ENCODE data around the gene PIK3R4.

The PIK3R4 gene

DNA sequence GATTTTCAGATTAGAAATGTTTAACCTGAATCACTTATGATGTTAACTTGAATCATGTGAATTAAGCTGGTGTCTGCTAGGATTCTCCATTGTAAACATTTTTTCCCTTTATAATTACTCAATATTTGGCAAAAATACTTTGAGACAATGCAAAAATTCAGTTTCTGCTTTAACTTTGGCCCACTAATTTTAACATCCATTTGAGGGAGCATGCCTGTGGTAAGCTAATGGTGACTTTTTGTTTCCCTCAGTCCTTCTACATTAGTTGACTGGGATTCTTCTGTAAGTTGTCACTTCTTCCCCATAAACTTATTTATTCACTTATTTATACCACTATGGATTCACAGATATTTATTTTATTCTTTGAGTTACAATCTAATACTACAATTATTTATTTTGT, 59.3 kb downstream of the PIK3R4 start:
- no peak for FAIRE-seq

DNA sequence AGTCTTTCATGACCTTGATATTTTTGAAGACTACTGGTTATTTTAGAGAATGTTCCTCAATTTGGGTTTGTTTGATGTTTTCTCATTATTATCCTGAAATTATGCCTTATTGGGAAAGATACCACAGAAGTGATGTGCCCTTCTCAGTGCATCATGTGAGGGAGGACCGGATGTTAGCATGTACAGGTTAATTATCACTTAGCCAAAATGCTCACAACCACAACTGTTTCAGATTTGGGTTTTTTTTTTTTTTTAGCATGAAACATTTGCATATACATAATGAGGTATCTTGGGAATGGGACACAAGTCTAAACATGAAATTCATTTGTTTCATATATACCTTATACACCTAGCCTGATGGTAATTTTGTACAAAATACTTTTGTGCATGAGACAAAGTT, 59.8 kb downstream of the PIK3R4 start:
- no peak for FAIRE-seq

DNA sequence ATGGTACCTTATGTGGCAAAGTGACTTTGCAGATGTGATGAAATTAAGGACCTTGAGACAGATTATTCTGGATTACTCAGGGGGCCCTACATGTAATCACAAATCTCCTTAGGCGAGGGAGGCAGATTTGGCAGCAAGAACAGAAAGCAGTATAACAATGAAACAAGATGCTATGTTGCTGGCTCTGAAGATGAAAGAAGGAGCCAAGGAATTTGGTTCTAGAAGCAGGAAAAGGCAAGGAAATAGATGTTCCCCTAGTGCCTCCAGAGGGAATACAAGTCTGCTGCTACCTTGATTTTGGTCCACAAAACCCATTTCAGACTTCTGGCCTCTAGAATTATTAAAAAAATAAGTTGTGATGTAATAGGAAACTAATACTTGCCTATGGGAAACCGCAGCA, 64.5 kb downstream of the PIK3R4 start:
- FAIRE-seq, result no peak

DNA sequence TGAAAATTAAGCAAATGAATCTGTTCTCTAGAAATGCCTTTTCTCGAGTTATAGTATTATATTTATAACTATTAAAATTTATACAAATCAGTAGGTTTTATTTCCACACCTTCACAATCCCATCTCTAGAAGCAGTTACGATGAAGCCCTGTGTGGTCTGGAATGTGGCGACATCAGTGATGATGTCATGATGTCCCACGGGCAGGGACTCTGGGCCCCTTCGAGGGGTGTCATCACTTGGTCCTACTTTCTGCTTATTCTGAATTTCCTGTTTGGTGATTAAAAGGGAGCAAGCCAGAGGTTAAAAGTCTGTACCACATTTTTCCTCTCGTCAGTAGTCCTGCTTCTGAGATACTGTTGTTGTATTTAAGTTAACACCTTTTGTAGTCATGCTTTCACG, 67.4 kb downstream of the PIK3R4 start:
- FAIRE-seq, result no peak

DNA sequence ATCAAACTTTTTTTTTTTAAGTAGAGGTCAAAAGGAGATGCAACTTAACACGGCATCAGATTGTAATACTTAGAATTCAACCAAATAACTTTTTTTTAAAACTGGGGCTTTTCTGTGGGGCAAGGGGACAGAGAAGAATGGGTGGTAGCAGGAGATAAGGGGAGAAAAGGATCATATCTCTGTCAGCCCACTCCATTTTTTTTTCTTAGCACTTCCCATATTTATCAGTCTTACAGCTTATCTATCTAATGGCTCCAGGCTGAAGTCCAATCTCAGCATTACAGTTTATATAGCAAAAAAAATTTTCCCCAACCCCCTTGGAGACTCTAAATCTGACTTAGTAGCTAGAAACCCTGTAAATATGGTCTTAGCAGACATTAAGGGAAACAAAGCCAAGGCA, 69.3 kb downstream of the PIK3R4 start:
- FAIRE-seq, result no peak

DNA sequence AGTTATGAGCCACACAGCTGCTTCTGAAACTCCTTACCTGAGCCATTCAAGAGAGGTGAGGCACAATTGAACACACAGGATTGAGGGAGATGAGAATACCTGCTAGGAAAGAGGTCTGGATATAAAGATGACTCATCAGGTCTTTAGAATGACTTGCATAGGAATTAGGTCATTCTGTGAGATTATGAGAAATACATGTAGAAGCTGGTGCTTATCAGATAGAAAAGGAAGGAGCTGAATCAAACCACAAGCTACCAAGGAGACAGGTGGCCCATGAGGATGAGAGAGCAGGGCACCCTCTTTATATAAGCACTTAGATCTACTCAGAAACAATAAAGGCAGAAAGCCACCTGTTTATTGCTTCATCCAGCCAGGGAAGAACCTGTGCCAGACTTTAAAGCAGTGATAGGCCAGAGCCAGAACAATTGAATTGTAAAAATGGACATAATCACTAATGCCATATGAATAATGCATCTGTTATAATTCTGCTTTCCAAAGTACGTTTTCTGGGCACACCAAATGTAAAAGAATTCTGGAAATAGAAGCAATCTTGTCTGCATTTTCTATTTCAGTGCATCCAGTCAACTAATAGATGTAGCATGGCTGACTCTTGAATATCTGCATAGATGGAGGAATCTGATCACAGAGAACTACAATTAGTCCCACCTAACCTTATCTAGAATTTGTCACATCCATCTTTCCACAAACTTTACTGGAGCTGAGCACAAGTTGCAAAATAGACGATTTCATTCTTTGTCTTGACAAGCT, 74.9 kb downstream of the PIK3R4 start:
- no peak for FAIRE-seq

DNA sequence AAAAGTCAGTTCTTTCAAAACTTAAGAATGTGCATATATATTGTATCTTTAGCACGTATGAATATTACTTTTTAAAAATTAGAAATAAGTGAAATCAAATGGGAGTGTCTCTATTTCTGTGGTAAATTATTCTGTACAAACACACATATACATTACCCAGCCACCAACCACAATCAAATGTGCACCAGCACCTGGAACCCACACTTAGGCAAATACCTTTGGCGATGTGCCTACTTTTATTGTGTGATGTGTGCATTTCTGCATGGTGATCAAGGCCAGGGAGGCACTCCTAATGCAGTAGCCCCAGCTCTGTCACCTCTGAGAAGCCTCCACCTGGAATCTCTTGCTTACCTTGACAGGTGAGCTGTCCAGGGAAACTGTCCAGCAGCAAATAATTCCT, 76.9 kb downstream of the PIK3R4 start:
- FAIRE-seq, result no peak

DNA sequence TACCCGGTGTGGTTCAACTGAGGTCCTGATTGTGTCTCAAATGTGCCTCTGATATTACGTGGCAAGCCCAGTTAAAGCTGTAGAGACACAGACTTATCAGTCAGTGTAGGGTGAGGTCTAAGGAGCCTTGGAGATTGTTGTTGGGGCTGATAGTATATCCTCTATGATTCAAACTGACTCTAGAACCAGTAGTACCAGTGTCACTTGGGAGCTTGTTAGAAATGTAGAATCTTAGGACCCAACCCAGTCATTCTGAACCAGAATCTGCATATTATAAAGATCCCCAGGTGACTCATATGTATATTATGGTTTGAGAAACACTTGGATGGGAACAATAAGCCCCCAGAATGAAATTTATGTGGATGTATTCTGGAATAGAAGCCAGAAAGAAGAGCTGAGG, 83.5 kb downstream of the PIK3R4 start:
- FAIRE-seq, result no peak

DNA sequence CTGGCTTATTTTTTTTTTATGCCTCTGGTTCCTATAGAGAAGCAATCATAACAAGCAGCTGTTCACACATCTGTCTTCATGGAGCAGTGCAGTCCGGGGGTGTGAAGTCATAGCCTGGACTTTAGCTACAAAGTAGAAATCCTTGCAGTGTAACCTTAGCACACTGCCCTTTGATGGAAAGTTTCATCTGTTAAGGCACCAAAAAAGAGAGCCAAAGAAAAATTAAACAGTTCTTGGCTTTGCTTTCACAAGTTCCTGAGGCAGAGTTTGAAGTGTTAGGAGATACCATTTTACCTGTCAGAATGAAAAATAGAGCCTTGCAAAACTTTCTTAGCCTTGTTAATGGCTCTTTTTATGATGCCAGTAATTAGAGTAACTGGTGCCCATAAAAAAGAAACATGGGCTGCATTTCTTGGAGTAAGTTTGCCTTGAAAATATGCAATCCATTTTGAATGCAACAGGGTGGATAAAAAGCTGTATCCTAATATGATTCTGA, 84.1 kb downstream of the PIK3R4 start:
- no peak for FAIRE-seq

DNA sequence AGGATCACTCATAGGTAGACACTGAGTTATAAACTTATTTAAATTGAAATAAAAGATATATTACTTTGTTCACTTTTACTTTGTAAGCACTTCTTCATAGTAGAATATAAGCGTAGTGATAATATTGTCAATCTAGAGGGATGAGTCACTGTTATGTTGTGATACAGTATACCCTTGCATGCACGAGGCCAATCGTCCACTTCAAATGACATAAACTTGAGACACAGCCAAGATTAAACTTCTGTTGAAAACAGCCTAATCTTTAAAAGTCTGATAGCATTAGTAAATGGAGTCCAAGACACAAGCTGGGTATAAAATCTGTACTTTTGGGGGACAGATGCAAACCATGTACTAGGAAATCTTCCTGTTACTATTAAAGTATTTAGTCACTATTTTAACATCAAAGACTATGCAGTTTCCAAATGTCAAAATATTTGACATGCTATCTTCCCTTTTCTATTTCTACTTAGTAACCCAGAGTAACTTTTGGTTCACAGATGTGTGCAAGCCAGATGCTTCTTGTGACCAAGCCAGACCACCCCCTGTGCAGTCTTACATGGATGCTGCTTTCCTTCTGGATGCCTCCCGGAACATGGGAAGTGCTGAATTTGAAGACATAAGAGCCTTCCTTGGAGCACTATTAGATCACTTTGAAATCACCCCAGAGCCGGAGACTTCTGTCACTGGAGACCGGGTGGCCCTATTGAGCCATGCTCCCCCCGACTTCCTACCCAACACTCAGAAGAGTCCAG, 85.3 kb downstream of the PIK3R4 start:
- FAIRE-seq, result no peak

DNA sequence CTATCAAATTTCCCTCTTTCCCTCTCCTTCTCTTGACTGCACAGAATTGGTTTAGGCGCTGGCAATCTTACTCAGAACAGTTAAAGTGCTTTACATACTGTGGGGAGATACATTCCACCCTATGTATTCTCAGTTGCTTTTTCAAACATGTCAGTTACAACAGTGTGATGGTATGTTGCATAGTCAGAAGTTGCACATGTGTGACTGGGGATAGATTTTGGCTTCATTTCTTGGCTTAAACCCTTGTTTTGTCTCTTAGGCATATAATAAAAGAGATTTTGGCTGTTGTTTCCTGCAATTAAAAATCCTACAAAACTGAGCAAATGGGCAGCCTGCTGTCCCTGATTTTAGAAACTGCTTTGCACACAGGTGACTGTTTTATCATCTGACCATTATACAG, 86.7 kb downstream of the PIK3R4 start:
- no peak for FAIRE-seq

DNA sequence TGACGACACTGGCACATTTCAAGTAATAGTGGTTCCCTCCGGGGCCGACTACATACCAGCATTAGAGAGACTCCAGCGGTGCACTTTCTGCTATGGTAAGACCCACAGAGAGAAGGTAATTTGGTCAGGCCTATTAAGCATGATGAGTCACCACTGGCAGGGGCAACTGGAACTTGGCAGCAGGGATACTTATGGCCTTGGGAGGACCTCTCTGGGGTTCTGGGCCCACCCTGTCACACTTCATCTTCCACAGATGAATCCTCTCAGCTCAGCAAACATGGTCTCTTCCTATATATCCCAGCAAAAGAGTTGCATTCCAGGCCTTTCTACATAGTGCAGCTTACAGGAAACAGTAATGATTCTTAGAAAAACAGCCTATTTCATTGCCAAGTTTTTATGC, 88.0 kb downstream of the PIK3R4 start:
- FAIRE-seq, result no peak

DNA sequence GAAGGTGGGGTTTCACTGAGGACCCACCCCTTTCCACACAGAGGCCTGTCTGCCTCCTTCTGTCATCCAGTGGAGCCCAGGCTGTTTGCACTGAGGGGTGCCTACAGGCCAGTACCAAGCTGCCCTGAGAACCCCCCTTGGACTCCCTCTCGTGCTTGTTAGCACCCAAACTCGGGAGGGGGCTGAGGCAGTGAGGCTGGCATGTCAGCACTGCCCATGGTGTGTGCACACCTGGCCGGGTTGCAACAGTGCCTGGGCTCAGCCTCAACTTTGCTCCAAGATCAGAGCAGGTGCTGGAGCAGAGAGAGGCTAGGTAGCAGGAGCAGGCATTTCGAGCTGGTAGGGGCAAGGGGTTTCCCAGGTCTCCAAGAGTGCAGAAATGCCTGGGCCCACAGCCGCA, 90.0 kb downstream of the PIK3R4 start:
- no peak for FAIRE-seq

DNA sequence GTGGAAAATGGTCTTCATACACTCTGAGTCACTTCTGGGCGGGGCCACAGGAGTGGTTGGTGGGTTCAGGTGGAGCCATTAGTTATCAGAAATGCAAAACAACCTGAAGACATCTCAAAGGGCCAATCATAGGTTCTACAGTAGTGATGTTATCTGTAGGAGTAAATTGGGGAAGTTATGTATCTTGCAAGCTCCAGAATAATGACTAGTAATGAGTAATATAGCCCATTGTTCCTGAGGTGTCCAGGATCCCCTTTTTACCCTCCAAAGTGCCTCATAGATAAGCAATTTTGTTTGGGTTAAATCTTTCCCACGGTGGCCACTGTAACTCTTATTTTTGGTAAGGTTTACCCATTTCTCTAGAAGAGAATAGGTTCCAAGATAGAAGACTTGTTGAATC, 91.7 kb downstream of the PIK3R4 start:
- no peak for FAIRE-seq

DNA sequence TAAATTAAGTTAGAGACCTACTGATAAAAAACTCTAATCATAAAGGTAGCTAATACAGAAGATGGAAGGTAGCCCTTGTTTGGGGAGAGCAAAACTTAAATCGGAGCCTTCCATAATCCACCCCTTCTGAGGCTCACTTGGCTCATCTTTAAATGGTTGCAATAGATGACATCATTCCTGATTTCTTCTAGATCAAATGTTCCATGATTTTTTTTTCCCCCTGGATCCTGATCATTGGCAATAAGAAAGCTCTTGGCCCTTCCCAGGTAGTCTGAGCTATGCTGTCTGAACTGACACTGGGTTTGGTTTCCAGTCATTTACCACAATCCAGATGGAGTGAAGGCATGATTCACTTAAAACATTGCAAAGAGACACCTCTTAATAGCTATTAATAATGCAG, 92.5 kb downstream of the PIK3R4 start:
- no peak for FAIRE-seq

DNA sequence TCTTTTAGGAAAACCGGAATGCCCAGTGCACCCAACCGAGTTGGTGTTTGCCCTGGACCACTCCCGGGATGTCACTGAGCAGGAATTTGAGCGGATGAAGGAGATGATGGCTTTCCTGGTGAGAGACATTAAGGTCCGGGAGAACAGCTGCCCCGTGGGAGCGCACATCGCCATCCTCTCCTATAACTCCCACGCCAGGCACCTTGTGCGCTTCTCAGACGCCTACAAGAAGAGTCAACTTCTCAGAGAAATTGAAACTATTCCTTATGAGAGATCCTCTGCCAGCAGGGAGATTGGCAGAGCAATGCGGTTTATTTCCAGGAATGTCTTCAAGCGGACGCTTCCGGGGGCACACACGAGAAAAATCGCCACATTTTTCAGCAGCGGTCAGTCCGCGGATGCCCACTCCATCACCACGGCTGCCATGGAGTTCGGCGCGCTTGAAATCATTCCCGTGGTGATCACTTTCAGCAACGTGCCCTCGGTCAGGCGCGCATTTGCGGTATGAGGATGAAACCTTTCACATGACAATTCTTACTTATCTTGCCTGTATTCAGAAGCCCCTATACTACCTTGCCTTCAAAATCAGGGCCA, 97.5 kb downstream of the PIK3R4 start:
- no peak for FAIRE-seq

DNA sequence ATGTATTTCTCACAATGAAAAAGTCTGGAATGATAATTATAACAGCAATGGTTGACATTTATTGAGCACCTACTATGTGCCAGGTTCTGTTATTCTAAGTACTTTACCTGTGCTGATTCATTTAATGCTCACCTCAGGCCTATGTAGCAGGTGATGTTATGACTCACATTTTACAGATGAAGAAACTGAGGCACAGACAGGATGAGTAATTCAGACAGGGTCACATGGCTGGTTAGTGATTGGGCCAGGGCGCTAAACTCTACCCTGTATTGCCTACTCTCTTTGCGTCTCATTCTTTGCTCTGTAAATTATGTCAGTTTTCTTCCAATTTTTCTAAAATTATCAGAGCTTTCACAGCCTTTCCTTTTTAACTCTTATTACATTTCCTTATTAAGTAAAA, 98.3 kb downstream of the PIK3R4 start:
- FAIRE-seq, result no peak

DNA sequence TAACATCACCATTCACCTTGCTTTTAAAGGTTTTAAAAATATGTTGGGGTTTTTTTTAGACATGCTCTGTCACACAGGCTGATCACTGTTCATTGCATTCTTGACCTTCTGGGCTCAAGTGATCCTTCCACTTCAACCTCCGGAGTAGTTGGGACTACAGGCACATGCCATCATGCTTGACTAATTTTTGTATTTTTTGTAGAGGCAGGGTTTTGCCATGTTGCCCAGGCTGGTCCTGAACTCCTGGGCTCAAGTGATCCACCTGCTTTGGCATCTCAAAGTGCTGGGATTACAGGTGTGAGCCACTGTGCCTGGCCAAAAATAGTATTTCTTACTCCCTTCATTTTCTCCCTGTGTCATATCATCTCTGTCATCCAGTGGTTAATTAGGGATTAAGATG, 101.4 kb downstream of the PIK3R4 start:
- FAIRE-seq, result no peak

DNA sequence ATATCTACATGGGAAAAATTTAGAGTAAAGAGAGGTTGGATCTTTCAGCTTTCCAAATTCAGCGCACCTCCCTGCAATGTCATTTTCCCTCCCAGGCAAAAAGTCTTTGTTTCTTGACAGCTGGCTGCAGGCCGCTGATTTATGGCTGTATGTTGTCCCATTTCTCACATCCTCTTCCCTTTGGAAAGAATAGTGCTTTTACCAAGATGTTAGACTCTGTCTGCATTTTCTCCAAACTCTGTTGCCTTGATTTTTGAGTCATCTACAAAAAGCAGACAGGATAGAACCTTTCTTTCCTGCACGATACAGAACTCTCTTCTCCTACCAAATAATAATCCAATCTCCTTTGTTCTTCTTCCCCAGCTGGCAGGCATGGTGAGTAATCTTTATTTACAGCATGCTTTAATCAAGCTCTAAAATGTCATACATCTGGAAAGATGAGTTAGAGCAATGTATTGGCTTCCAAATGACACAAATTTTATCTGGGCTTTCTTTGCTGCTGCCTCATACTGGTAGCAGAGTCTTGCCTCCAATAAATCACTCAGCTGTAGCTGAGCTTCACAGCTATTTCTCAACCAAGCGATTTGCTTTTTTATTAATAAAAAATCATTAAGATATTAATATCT, 101.9 kb downstream of the PIK3R4 start:
- FAIRE-seq, result no peak

DNA sequence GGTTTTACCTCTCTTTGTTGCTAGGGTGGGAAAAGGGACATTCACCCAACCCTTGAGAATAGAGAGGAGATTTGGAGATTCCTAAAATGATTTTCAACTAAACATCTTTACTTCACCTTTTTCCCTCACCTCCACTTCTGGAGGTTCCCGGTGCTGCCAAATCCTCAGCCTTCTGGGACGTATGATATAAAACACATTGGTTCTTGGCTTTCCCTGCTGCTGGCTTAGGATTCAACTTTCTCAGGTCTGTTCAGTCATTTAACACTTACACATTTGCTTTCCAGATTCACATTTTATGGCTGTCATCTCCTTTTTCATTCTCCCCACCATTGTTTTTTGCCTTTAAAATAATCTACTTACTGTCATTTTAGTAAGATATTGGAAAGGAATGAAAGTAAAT, 106.6 kb downstream of the PIK3R4 start:
- FAIRE-seq, result no peak

DNA sequence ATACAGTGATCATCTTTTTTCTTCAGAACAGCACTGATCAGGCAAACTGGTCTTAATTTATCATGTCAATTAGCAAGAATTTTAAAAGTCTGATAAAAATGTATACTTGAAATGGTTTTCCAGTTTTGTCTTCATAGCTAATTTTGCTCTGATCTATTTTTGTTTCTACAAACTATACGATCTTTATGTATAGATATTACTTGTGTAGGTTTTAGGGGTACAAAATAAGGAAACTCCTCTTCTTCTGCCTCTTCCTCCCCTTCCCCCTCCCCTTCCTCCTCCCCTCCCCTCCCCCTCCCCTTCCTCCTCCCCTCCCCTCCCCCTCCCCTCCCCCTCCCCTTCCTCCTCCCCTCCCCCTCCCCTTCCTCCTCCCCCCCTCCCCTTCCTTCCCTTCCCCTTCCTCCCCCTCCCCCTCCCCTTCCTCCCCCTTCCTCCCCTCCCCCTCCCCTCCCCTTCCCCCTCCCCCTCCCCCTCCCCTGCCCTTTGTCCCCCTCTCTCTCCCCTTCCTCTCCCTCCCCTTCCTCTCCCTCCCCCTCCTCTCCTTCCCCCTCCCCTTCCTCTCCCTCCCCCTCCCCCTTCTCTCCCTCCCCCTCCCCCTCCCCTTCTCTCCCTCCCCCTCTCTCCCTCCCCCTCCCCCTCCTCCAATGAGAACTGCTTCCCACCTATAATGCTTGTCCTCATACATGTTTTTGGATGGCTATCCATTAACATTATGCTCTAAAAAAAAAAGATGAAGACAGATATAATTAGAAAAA, 110.0 kb downstream of the PIK3R4 start:
- FAIRE-seq, result no peak

DNA sequence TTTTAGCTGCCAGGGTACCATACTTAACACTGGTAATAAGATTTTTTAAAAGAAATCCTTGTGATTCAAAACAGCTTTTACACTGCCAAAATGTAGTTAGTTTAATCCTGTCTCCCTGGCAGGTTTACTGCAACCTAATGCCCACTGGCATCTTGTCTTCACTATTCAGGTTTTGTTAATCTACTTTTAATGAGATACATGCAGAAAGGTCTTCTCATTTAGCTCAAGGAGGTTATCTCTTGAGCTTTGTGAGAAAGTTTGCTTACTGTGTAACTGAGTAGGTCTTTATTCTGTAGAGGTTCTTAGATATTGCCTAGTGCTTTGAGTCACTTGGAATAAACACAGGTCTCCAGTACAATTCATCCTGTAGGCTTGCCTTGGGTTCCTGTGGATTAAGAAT, 110.7 kb downstream of the PIK3R4 start:
- FAIRE-seq, result no peak

DNA sequence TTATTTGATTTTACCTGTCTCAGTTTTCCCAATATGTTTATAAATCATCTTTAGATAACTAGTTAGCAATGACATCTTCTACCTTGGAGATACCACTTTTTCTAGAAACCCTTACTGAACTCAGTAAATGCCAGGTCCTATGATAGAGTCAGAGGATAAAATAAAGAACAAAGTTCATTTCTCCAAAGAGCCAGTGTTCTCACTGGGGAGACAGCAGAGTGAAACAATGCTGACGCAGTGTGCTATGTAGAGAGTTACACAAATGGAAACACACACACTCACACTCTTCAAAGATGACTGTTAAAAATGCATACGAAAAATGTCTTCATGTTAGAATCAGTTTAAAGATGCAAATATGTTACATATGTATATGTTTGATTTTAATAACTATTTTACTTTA, 111.3 kb downstream of the PIK3R4 start:
- no peak for FAIRE-seq
